IMR-90 (cell line): Measurements from ENCODE around the gene CD19.

ENCODE experiments used
- BHLHE40 ChIP-seq: fragments of 150-350 bp; IDR thresholded peaks from 2 replicates; pipeline ENCODE4 v1.6.1; 2016; ENCODE audit warnings: mild to moderate bottlenecking, low read depth, low read length
- CEBPB ChIP-seq: IDR thresholded peaks from 2 replicates; pipeline ENCODE4 v1.6.1; 2012; ENCODE audit warnings: low read depth, low read length, improper control_type of control experiment
- CHD1 ChIP-seq: IDR thresholded peaks from 2 replicates; pipeline ENCODE4 v1.6.1; 2012; ENCODE audit warnings: low read depth, low read length, improper control_type of control experiment
- CTCF ChIP-seq: conservative IDR thresholded peaks from 2 replicates; pipeline ENCODE4 v1.5.1; 2012; ENCODE audit warnings: mild to moderate bottlenecking, low read depth, low read length, improper control_type of control experiment
- MAZ ChIP-seq: IDR thresholded peaks from 2 replicates; pipeline ENCODE4 v1.6.1; 2012; ENCODE audit warnings: low read depth, mild to moderate bottlenecking, low read length, improper control_type of control experiment, moderate library complexity, borderline replicate concordance
- MXI1 ChIP-seq: IDR thresholded peaks from 2 replicates; pipeline ENCODE4 v1.6.1; 2012; ENCODE audit warnings: low read depth, mild to moderate bottlenecking, low read length, moderate library complexity, borderline replicate concordance
- NFE2L2 ChIP-seq: fragments of 150-350 bp; IDR thresholded peaks from 2 replicates; pipeline ENCODE4 v1.6.1; 2016; ENCODE audit warnings: low read depth, mild to moderate bottlenecking, low read length
- POLR2A ChIP-seq: IDR thresholded peaks from 2 replicates; pipeline ENCODE4 v1.6.1; 2012; ENCODE audit warnings: mild to moderate bottlenecking, low read depth, low read length
- RAD21 ChIP-seq: IDR thresholded peaks from 2 replicates; pipeline ENCODE4 v1.6.1; 2012; ENCODE audit warnings: low read length, improper control_type of control experiment
- RCOR1 ChIP-seq: IDR thresholded peaks from 2 replicates; pipeline ENCODE4 v1.6.1; 2012; ENCODE audit warnings: mild to moderate bottlenecking, low read length, improper control_type of control experiment; ENCODE audit not compliant: insufficient replicate concordance
- RFX5 ChIP-seq: IDR thresholded peaks from 2 replicates; pipeline ENCODE4 v1.8.0; 2012; ENCODE audit warnings: low read depth, mild to moderate bottlenecking, low read length, moderate library complexity
- SMC3 ChIP-seq: fragments of 150-350 bp; IDR thresholded peaks from 2 replicates; pipeline ENCODE4 v1.6.1; 2016; ENCODE audit warnings: low read depth, mild to moderate bottlenecking, antibody characterized with exemption, low read length, moderate library complexity

GRCh38 chr16:28923652-28924398, 7.9 kb upstream of the CD19 start:
- no peak for TF ChIP-seq CTCF
- TF ChIP-seq RFX5 = no peak
- TF ChIP-seq RAD21 = no peak
- no peak for TF ChIP-seq BHLHE40
- TF ChIP-seq CEBPB = no peak
- no peak for TF ChIP-seq RCOR1
- no peak for TF ChIP-seq MXI1
- no peak for TF ChIP-seq CHD1
- TF ChIP-seq POLR2A = no peak
- no peak for TF ChIP-seq SMC3
- TF ChIP-seq MAZ = no peak
- TF ChIP-seq NFE2L2 = no peak
